Measurements from ENCODE around the gene IL17B.

IL17B gene

DNA sequence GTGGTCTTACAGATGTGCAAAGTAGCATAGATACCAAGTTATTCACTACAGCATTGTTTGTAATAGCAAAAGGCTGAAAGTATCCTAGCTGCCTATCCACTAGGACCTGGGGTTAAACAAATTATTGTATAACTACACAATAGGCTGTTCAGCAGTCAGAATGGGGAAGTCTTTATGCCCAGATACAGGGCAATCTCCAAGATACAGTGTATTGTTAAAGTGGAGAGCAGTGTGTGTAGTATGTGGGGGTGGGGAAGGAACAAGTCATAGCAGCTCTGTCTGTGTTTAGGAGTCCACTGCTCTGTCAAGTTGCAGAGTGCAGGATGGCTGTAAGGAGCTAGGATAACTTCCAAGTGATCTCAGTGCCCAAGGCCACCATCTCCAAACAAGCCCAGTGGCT lies 15.7 kb downstream of the IL17B start:
- no peaks in the 10 kb centered on the region for H3K36me3 ChIP-seq (ENCODE audit: control insufficient read depth in 1 of 2, insufficient read depth in 2 of 2, low read length in 2 of 2)
- H3K27ac ChIP-seq (ENCODE audit: low read length) = no peak overlapping the region
- H3K9me3 ChIP-seq (ENCODE audit: control insufficient read depth in 1 of 2, low read length in 2 of 2) = no peaks in the 10 kb centered on the region

DNA sequence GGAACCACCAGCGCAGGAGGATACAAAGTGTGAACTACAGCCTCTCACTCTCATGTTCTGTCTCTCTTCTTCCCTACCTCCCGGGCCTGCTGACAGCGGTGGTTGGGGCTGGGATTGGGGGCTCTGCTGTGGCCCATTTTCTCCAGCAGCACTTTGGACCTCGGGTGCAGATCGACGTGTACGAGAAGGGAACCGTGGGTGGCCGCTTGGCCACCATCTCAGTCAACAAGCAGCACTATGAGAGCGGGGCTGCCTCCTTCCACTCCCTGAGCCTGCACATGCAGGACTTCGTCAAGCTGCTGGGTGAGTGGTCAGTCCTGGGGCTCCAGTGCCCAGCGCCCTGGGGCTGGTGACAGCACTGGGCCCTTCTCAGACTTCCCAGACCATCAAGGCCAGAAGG lies 16.6 kb downstream of the IL17B start:
- Histone ChIP-seq H3K4me3 (ENCODE audit: low read depth in 1 of 2, low read length in 2 of 2) (no peak overlapping the region), H3K36me3 (ENCODE audit: control insufficient read depth in 1 of 2, insufficient read depth in 2 of 2, low read length in 2 of 2) (no peaks in the 10 kb centered on the region), H3K27ac (ENCODE audit: low read length) (no peak overlapping the region), H3K9me3 (ENCODE audit: control insufficient read depth in 1 of 2, low read length in 2 of 2) (no peaks in the 10 kb centered on the region), H3K4me1 (ENCODE audit: control insufficient read depth in 1 of 2, insufficient read depth in 2 of 2, low read length in 2 of 2) (peaks cover 0 to 12% of the 10 kb centered on the region in 2 donors), H3K27me3 (ENCODE audit: low read depth, low read length) (no peaks in the 10 kb centered on the region)

More for the DNA sequence above, 15.7 kb downstream of the IL17B start:
- Histone ChIP-seq H3K4me3 (ENCODE audit: low read depth in 1 of 2, low read length in 2 of 2) (no peak overlapping the region), H3K27me3 (ENCODE audit: low read depth, low read length) (no peaks in the 10 kb centered on the region), H3K4me1 (ENCODE audit: control insufficient read depth in 1 of 2, insufficient read depth in 2 of 2, low read length in 2 of 2) (peaks cover 0 to 9% of the 10 kb centered on the region in 2 donors)

DNA sequence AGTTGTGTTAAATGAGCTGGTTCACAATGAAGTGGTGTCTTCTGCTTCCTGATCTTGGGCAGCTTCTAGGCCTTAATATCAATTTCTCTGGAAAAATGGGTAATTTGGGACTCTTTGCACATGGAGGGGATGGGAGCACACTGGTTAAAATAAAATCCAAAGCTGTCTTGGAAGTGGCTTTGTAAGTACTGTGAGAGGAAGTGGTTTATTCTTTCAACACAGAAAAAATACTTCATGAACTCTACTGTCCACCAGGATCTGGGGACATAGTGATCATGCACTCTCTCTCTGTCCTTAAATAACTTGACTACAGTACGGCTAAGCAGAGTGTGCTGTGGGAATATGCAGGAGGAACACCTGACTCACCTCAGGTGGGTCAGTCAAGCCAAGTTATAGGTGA lies 18.8 kb downstream of the IL17B start:
- Histone ChIP-seq H3K27me3 (ENCODE audit: low read depth, low read length) (no peaks in the 10 kb centered on the region), H3K36me3 (ENCODE audit: control insufficient read depth in 1 of 2, insufficient read depth in 2 of 2, low read length in 2 of 2) (no peaks in the 10 kb centered on the region), H3K4me1 (ENCODE audit: control insufficient read depth in 1 of 2, insufficient read depth in 2 of 2, low read length in 2 of 2) (peaks cover 0 to 12% of the 10 kb centered on the region in 2 donors), H3K9me3 (ENCODE audit: control insufficient read depth in 1 of 2, low read length in 2 of 2) (no peaks in the 10 kb centered on the region), H3K4me3 (ENCODE audit: low read depth in 1 of 2, low read length in 2 of 2) (no peak overlapping the region), H3K27ac (ENCODE audit: low read length) (no peak overlapping the region)

GRCh38 chr5:149358868-149359495 lies 20.1 kb downstream of the IL17B start:
- Histone ChIP-seq H3K9me3 (ENCODE audit: control insufficient read depth in 1 of 2, low read length in 2 of 2) (no peaks in the 10 kb centered on the region), H3K4me1 (ENCODE audit: control insufficient read depth in 1 of 2, insufficient read depth in 2 of 2, low read length in 2 of 2) (peaks cover 0 to 12% of the 10 kb centered on the region in 2 donors), H3K27me3 (ENCODE audit: low read depth, low read length) (no peaks in the 10 kb centered on the region), H3K27ac (ENCODE audit: low read length) (no peak overlapping the region), H3K4me3 (ENCODE audit: low read depth in 1 of 2, low read length in 2 of 2) (peak overlapping the region in 1 of 2 donors; percentile 61), H3K36me3 (ENCODE audit: control insufficient read depth in 1 of 2, insufficient read depth in 2 of 2, low read length in 2 of 2) (peaks cover 6% of the 10 kb centered on the region in 2 donors)

GRCh38 chr5:149358294-149358651 lies 20.8 kb downstream of the IL17B start:
- Histone ChIP-seq H3K4me3 (ENCODE audit: low read depth in 1 of 2, low read length in 2 of 2) (peak overlapping the region; percentile 61 to 74), H3K4me1 (ENCODE audit: control insufficient read depth in 1 of 2, insufficient read depth in 2 of 2, low read length in 2 of 2) (peaks cover 0 to 12% of the 10 kb centered on the region in 2 donors), H3K36me3 (ENCODE audit: control insufficient read depth in 1 of 2, insufficient read depth in 2 of 2, low read length in 2 of 2) (peaks cover 7% of the 10 kb centered on the region in 2 donors), H3K9me3 (ENCODE audit: control insufficient read depth in 1 of 2, low read length in 2 of 2) (no peaks in the 10 kb centered on the region), H3K27me3 (ENCODE audit: low read depth, low read length) (no peaks in the 10 kb centered on the region), H3K27ac (ENCODE audit: low read length) (no peak overlapping the region)

DNA sequence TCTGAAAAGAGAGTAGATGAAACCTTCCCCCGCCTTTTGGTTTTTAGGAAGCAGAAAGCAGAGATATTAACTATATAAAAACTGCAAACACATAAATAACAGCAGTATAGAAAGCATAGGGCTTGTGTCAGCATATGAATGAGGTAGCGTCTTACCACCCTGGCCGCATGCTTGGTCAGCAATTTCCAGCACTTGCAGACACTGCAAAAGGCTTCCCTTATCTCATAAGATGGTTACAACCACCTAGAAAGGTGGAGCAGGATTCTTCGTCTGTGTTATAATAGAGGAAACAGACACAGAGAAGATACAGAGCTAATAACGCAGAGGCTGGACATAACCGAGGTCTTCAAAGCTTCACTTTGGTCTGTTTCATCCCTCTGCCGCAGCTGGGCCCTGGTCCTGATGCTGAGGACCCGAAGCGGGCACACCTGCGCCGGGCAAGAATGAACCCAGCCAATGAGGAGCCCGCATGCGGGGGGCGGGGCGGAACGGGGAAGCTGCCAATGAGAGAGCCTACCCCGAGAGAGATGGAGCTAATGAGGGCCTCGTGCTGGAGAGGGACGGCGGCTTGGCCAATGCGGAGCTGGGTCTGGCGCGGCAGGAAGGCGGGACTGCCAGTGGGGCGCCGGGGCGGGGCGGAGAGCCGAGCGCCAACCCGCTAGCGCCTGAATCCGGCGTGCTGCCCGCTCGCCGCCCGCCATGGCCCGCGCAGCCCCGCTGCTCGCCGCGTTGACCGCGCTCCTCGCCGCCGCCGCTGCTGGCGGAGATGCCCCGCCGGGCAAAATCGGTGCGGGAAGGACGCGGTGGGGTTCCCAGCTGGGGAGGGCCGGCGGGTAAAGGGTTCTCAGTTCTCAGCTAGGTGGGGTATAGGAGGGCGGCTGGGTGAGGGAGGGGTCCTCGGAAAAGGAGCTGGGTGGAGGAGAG lies 21.5 kb downstream of the IL17B start, which contains the start of gene PCYOX1L:
TSS of gene PCYOX1L (plus strand) at position 677 of the 924 bp plus-strand sequence. CDS start at position 700, 23 bp downstream.
- no peaks in the 10 kb centered on the region for H3K9me3 ChIP-seq (ENCODE audit: control insufficient read depth in 1 of 2, low read length in 2 of 2)
- peaks cover 7 to 8% of the 10 kb centered on the region in 2 donors for H3K36me3 ChIP-seq (ENCODE audit: control insufficient read depth in 1 of 2, insufficient read depth in 2 of 2, low read length in 2 of 2)
- peaks cover 0 to 12% of the 10 kb centered on the region in 2 donors for H3K4me1 ChIP-seq (ENCODE audit: control insufficient read depth in 1 of 2, insufficient read depth in 2 of 2, low read length in 2 of 2)
- peak within 1 kb of the TSS; percentile 63 to 74 for H3K4me3 ChIP-seq (ENCODE audit: low read depth in 1 of 2, low read length in 2 of 2)
- H3K27ac ChIP-seq (ENCODE audit: low read length) = no peak within 1 kb of the TSS
- no peaks in the 10 kb centered on the region for H3K27me3 ChIP-seq (ENCODE audit: low read depth, low read length)

DNA sequence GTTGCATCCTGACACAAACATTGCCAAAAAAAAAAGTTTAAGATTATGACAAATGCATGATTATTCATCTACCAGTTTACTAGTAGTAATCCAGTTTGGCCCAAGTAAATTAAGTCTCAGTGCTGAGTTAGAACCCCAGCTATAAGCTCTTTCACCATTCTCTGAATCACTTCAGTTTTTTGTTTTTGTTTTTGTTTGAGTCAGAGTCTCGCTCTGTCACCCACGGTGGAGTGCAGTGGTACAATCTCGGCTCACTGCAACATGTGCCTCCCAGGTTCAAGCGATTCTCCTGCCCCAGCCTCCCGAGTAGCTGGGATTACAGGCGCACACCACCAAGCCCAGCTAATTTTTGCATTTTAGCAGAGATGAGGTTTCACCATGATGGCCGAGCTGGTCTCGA lies 22.7 kb downstream of the IL17B start:
- Histone ChIP-seq H3K9me3 (ENCODE audit: control insufficient read depth in 1 of 2, low read length in 2 of 2) (no peaks in the 10 kb centered on the region), H3K4me3 (ENCODE audit: low read depth in 1 of 2, low read length in 2 of 2) (no peak overlapping the region), H3K27ac (ENCODE audit: low read length) (no peak overlapping the region), H3K4me1 (ENCODE audit: control insufficient read depth in 1 of 2, insufficient read depth in 2 of 2, low read length in 2 of 2) (peaks cover 0 to 12% of the 10 kb centered on the region in 2 donors), H3K36me3 (ENCODE audit: control insufficient read depth in 1 of 2, insufficient read depth in 2 of 2, low read length in 2 of 2) (peaks cover 12 to 20% of the 10 kb centered on the region in 2 donors), H3K27me3 (ENCODE audit: low read depth, low read length) (no peaks in the 10 kb centered on the region)

DNA sequence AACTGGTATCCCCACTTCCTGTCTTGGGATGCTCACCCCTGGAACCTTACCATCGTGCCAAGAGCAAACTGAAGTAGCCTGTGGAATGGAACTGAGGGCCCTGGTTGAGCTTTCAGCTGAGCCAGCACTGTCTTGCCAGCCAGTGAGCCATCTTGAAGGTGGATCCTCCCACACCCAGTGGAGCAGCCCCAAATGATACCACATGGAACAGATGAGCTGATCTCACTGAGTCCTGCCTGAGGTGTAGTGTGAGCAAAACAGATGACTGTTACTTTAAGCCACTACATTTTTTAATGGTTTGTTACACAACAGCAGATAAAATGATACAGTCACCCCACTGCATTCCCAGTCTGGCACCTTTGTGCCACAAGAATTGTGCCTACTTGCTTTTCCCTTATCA lies 23.4 kb downstream of the IL17B start:
- no peak overlapping the region for H3K27ac ChIP-seq (ENCODE audit: low read length)
- peaks cover 0 to 12% of the 10 kb centered on the region in 2 donors for H3K4me1 ChIP-seq (ENCODE audit: control insufficient read depth in 1 of 2, insufficient read depth in 2 of 2, low read length in 2 of 2)
- peaks cover 17 to 25% of the 10 kb centered on the region in 2 donors for H3K36me3 ChIP-seq (ENCODE audit: control insufficient read depth in 1 of 2, insufficient read depth in 2 of 2, low read length in 2 of 2)

DNA sequence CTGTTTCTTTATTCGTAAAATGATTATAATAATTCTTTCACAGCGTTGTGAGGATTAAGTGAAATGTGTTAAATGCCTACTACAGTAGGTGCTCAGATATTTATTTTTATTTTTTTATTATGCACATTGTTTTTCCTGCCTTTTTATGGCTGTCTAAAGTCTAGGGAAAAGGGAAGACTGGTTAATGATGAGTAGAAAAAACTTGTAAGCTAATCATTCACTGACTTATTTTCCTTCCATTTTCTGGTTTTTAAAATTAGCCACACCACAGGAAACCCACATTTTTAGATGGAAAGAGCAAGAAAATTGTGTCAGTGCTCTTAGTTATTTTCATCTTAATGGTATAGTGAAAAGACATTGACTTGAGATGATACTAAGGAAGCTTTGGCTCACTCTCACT lies 25.2 kb downstream of the IL17B start:
- Histone ChIP-seq H3K4me3 (ENCODE audit: low read depth in 1 of 2, low read length in 2 of 2) (no peak overlapping the region), H3K36me3 (ENCODE audit: control insufficient read depth in 1 of 2, insufficient read depth in 2 of 2, low read length in 2 of 2) (peaks cover 35 to 40% of the 10 kb centered on the region in 2 donors), H3K4me1 (ENCODE audit: control insufficient read depth in 1 of 2, insufficient read depth in 2 of 2, low read length in 2 of 2) (peaks cover 0 to 11% of the 10 kb centered on the region in 2 donors), H3K9me3 (ENCODE audit: control insufficient read depth in 1 of 2, low read length in 2 of 2) (no peaks in the 10 kb centered on the region), H3K27me3 (ENCODE audit: low read depth, low read length) (no peaks in the 10 kb centered on the region), H3K27ac (ENCODE audit: low read length) (no peak overlapping the region)

More for the DNA sequence above, 23.4 kb downstream of the IL17B start:
- H3K27me3 ChIP-seq (ENCODE audit: low read depth, low read length) = no peaks in the 10 kb centered on the region
- no peaks in the 10 kb centered on the region for H3K9me3 ChIP-seq (ENCODE audit: control insufficient read depth in 1 of 2, low read length in 2 of 2)
- H3K4me3 ChIP-seq (ENCODE audit: low read depth in 1 of 2, low read length in 2 of 2) = no peak overlapping the region

DNA sequence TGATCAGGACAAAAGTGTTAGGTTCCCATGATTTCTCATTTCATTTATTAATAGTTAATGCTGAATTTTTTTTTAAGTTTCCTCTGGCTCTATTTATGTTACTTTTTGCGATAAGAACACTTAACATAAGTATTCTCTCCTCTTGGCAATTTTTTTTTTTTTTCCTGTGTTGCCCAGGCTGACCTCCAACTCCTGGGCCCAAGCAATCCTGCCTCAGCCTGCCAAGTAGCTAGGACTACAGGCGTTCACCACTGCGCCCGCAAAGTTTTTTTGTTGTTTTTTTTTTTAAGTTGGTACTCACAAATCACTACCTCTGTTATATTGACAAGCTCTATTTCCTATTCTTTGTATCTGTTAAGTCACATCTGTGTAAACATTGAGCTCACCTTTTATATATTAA lies 26.9 kb downstream of the IL17B start:
- Histone ChIP-seq H3K36me3 (ENCODE audit: control insufficient read depth in 1 of 2, insufficient read depth in 2 of 2, low read length in 2 of 2) (peaks cover 48% of the 10 kb centered on the region in 2 donors), H3K4me3 (ENCODE audit: low read depth in 1 of 2, low read length in 2 of 2) (no peak overlapping the region), H3K4me1 (ENCODE audit: control insufficient read depth in 1 of 2, insufficient read depth in 2 of 2, low read length in 2 of 2) (peaks cover 0 to 6% of the 10 kb centered on the region in 2 donors), H3K9me3 (ENCODE audit: control insufficient read depth in 1 of 2, low read length in 2 of 2) (no peaks in the 10 kb centered on the region), H3K27me3 (ENCODE audit: low read depth, low read length) (no peaks in the 10 kb centered on the region), H3K27ac (ENCODE audit: low read length) (no peak overlapping the region)

DNA sequence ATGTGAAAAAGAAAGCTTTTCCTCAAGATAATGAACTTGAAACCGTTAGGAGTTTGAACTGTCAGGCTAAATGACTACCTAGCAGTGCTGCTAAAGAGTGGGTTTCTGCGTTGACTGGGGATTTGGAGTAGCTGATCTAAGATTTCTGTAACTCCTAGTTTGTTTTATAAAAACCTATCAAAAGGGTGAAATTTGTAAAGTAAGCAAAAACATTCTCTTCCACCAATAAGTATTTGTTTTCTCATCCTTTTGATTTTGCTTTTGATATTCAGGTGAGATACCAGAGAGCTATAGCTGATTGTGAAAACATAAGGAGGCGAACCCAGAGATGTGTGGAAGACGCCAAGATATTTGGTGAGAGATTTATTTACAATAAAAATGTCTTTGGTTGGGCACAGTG lies 29.7 kb downstream of the IL17B start:
- Histone ChIP-seq H3K36me3 (ENCODE audit: control insufficient read depth in 1 of 2, insufficient read depth in 2 of 2, low read length in 2 of 2) (peaks cover 46 to 51% of the 10 kb centered on the region in 2 donors), H3K4me3 (ENCODE audit: low read depth in 1 of 2, low read length in 2 of 2) (no peak overlapping the region), H3K27ac (ENCODE audit: low read length) (no peak overlapping the region), H3K4me1 (ENCODE audit: control insufficient read depth in 1 of 2, insufficient read depth in 2 of 2, low read length in 2 of 2) (peaks cover 0 to 13% of the 10 kb centered on the region in 2 donors), H3K9me3 (ENCODE audit: control insufficient read depth in 1 of 2, low read length in 2 of 2) (no peaks in the 10 kb centered on the region), H3K27me3 (ENCODE audit: low read depth, low read length) (no peaks in the 10 kb centered on the region)
